A673 (cell line): Measurements from ENCODE around the gene IRF2. TPM values are rescaled to one million over a fixed set of nuclear protein-coding genes. Genes with fewer than 3 reads are reported as not detected.

Experiments
- BruUV-seq: library from RNA; stranded (reverse); fragments of 400-500 nt; replicated peaks from 2 replicates; lab custom pipeline; 2021; lab: Mats Ljungman, UMichigan
- CTCF ChIA-PET: fragments of 300-600 bp; sonication (Branson Sonifier 250); formaldehyde crosslinking; loops from one replicate; lab custom pipeline; 2022; ENCODE audit warnings: antibody characterized with exemption; lab: Charles Lee
- POLR2A ChIA-PET: fragments of 300-600 bp; sonication (Branson Sonifier 250); formaldehyde crosslinking; loops from one replicate; lab custom pipeline; 2022; ENCODE audit warnings: antibody characterized with exemption; ENCODE audit not compliant: low non-redundant PET; lab: Charles Lee
- DNase-seq: peaks from one replicate; pipeline ENCODE4 v3.0.0-alpha.2; 2015; ENCODE audit warnings: low spot score
- H3K27ac ChIP-seq: fragments of 200-600 bp; sonication (generic); 2 replicates; pipeline ENCODE4 v1.5.1; 2016; ENCODE audit warnings: mixed run types, low read depth, mild to moderate bottlenecking, mixed read lengths, antibody characterized with exemption, low read length; ENCODE audit not compliant: poor library complexity, severe bottlenecking
- H3K27me3 ChIP-seq: fragments of 200-600 bp; sonication (generic); replicated peaks from 2 replicates; pipeline ENCODE4 v1.6.1; 2017; ENCODE audit warnings: mixed run types, low read depth, mild to moderate bottlenecking, mixed read lengths, antibody characterized with exemption, low read length; ENCODE audit not compliant: insufficient read depth, poor library complexity
- H3K36me3 ChIP-seq: fragments of 200-600 bp; sonication (generic); 2 replicates; pipeline ENCODE4 v1.6.1; 2016; ENCODE audit warnings: mixed run types, mild to moderate bottlenecking, mixed read lengths, antibody characterized with exemption, low read length; ENCODE audit not compliant: insufficient read depth, poor library complexity, severe bottlenecking
- H3K4me1 ChIP-seq: fragments of 200-600 bp; sonication (generic); 2 replicates; pipeline ENCODE4 v1.6.1; 2017; ENCODE audit warnings: mixed run types, mild to moderate bottlenecking, mixed read lengths, antibody characterized with exemption, low read length; ENCODE audit not compliant: insufficient read depth, poor library complexity, severe bottlenecking
- H3K4me3 ChIP-seq: fragments of 200-600 bp; sonication (generic); 2 replicates; pipeline ENCODE4 v1.5.1; 2016; ENCODE audit warnings: low read depth, mixed run types, mild to moderate bottlenecking, mixed read lengths, low read length; ENCODE audit not compliant: poor library complexity, severe bottlenecking
- H3K9me3 ChIP-seq: fragments of 200-600 bp; sonication (generic); 2 replicates; pipeline ENCODE4 v1.6.1; 2016; ENCODE audit warnings: mixed run types, low read depth, mild to moderate bottlenecking, mixed read lengths, antibody characterized with exemption, low read length; ENCODE audit not compliant: poor library complexity, severe bottlenecking
- CTCF ChIP-seq: fragments of 300-800, 200-600 bp; sonication (generic); conservative IDR thresholded peaks from 2 replicates; pipeline ENCODE4 v1.5.1; 2017; ENCODE audit warnings: low read depth, mild to moderate bottlenecking, antibody characterized with exemption, low read length, moderate library complexity, mixed read lengths
- EZH2 ChIP-seq: fragments of 200-600 bp; sonication (generic); IDR thresholded peaks from 2 replicates; pipeline ENCODE4 v1.6.1; 2017; ENCODE audit warnings: borderline replicate concordance, low read depth, mild to moderate bottlenecking, mixed read lengths, antibody characterized with exemption, low read length; ENCODE audit not compliant: poor library complexity, severe bottlenecking
- intact Hi-C: fragments of 100-400 bp; cut with micrococcal nuclease; formaldehyde crosslinking; loops from one replicate; pipeline ENCODE4 v1.10.0; 2022; ENCODE audit not compliant: unreplicated experiment
- total RNA-seq: library from RNA; stranded (reverse); gene quantifications from 2 replicates; pipeline ENCODE4 v1.2.3, GENCODE V29; 2021

Gene IRF2
- total RNA-seq, 1 experiment from 2014 or later = 28.2 TPM

- Histone ChIP-seq H3K36me3 (peaks cover 12% of the 10 kb centered on the region), H3K27ac (peak overlapping the region; percentile 81), H3K4me3 (no peak overlapping the region), H3K9me3 (peaks cover 4% of the 10 kb centered on the region), H3K4me1 (peaks cover 42% of the 10 kb centered on the region), H3K27me3 (no peaks in the 10 kb centered on the region)
- intact Hi-C loops = no loop called here
- POLR2A ChIA-PET = no interaction called here
- BruUV-seq = no TSS peak
- TF ChIP-seq CTCF (no peak), EZH2 (no peak)
- CTCF ChIA-PET = no interaction called here
- DNase-seq = no peak
These were observed 89.4 kb downstream of the IRF2 start for GRCh38 chr4:184384810-184385557.

- no TSS peak for BruUV-seq
- DNase-seq = peak; percentile 55
- POLR2A ChIA-PET = no interaction called here
- CTCF ChIA-PET = no interaction called here
- Histone ChIP-seq H3K36me3 (peaks cover 6% of the 10 kb centered on the region), H3K4me1 (peaks cover 42% of the 10 kb centered on the region), H3K9me3 (peaks cover 6% of the 10 kb centered on the region), H3K27ac (peak overlapping the region; percentile 81), H3K4me3 (peak overlapping the region; percentile 33), H3K27me3 (no peaks in the 10 kb centered on the region)
- no peak for TF ChIP-seq CTCF
- TF ChIP-seq EZH2 = no peak
- intact Hi-C loops = no loop called here
These were observed 90.1 kb downstream of the IRF2 start for GRCh38 chr4:184384056-184384809.

- TF ChIP-seq CTCF (no peak), EZH2 (no peak)
- peaks cover 6% of the 10 kb centered on the region for H3K9me3 ChIP-seq
- H3K36me3 ChIP-seq = no peaks in the 10 kb centered on the region
- peak; percentile 77 for DNase-seq
- intact Hi-C loops = no loop called here
- peak overlapping the region; percentile 33 for H3K4me3 ChIP-seq
- peaks cover 42% of the 10 kb centered on the region for H3K4me1 ChIP-seq
- peak overlapping the region; percentile 81 for H3K27ac ChIP-seq
- POLR2A ChIA-PET = no interaction called here
- CTCF ChIA-PET = no interaction called here
- BruUV-seq = no TSS peak
- no peaks in the 10 kb centered on the region for H3K27me3 ChIP-seq
These were observed 90.8 kb downstream of the IRF2 start for GRCh38 chr4:184383497-184384055.
